Measurements from ENCODE around the gene UNK.

DNA sequence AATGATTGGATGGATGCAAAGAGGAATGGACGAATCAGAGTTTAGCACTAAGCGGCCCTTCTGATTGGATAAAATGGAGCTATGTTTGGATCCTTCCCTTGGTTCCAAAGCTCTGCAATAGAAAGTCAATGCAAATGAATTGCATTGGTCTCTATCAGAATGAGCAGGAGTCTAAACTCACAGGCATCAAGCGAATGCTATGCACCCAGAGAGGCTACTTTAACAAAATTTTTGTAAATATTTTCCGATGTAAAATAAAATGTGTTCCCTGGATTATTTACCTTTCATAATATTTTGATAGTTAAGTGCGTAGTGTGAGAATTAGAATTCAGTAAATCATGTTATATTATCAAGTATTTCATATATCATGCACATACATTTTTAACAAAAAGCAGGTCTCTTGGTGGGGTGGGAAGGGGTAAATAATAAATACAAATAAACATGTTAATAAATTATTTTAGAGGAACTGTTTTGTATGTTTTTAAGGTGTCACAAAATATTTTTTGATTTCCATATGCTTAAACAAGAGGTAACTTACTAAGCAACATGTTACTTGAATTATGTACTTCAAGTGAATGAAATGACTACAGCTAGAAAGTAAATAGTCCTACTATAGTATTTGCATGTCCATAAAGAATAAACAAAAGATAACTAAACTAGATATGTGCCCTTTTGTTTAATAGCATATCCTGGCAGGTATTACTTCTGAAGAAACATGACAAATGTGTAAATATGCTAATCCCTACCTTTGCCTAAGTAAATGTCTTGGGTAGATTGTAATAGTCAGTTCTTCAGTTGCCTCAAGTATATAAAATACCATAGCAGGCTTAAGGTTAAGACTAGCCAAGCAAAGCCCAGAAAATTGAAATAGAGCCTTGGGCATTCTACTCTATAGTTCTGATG lies 4.4 kb upstream of the UNK start:
- TF ChIP-seq, protein P1, sequence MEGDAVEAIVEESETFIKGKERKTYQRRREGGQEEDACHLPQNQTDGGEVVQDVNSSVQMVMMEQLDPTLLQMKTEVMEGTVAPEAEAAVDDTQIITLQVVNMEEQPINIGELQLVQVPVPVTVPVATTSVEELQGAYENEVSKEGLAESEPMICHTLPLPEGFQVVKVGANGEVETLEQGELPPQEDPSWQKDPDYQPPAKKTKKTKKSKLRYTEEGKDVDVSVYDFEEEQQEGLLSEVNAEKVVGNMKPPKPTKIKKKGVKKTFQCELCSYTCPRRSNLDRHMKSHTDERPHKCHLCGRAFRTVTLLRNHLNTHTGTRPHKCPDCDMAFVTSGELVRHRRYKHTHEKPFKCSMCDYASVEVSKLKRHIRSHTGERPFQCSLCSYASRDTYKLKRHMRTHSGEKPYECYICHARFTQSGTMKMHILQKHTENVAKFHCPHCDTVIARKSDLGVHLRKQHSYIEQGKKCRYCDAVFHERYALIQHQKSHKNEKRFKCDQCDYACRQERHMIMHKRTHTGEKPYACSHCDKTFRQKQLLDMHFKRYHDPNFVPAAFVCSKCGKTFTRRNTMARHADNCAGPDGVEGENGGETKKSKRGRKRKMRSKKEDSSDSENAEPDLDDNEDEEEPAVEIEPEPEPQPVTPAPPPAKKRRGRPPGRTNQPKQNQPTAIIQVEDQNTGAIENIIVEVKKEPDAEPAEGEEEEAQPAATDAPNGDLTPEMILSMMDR (IDR thresholded peaks at IDR 0.05): no peak
- TF ChIP-seq POLR2AphosphoS5 (IDR thresholded peaks at IDR 0.05): no peak
- TF ChIP-seq POLR2A (IDR thresholded peaks at IDR 0.05; ENCODE audit: low read depth): no peak

Data from esophagus muscularis mucosa (tissue), 3 donors.